ENCODE data around the gene INPP5B.
"Not testable (repeated sequence)": the region's sequence is repeated elsewhere in the genome, so short reads cannot be mapped to it uniquely, and the experiment has no call there.

The INPP5B gene

DNA sequence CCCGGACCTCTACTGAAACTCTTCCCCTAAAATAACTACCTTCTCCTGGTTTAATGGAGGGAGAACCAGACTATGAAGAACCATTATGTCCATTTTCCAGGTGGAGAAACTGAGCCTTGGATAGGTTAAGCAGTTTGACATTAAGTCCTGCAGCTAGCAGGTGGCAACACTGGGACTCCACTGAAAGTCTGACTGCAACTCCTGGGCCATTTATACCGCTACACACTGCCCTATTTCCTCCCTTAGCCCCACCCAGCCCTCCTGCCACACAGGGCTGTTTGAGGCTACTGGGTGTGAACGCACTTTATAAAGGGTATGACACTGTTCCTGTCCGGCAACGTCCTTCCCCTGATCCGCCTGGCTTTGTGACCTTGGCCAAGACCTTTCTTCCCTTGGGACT, 511 bp upstream of the INPP5B start:
- no peak for FAIRE-seq

DNA sequence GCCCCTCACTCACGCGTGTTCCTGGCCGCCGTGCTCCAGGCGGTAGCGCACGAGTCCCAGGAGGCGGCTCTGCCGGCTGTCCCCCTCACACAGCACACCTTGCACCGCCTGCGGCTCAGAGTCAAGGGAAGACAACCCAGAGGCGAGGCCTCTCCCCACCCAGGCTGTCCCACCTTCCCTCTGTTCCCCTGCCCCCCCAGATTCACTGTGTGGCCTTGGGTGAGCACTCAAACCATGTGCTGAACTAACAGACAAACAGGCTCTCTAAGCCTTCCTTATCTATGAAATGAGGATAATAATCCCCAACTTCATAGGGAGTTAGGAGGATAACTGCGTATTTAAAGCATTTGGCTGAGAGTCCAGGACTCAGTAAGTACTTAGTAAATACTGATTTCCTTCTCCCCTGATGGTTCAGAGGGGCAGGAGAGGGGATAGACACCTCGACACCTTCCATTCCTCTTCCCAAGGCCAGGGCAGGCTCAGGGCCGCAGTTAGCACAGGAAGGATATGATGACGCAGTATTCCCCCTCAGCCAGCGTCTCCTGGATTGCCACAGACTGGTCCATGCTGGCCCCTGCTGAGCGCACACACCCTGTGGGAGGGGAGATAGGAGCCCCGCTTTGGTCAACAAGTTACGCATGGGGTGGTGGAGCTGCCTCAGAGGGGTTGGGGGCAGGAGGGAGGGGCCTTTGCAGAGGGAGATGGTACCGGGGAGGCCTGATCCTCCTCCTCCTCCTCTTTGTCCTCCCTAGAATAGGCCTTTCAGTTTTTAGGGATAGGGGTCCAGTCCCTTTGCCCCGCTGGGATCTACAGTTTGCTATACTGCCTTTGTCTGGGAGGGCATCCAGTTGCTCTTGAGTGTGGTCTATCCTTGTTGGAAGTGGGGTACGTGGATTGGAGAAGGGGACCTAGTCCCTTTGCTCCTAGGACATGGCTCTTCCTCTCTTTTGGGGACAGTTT, 830 bp downstream of the INPP5B start:
- no peak for FAIRE-seq

- FAIRE-seq, result no peak
These were observed 1.6 kb downstream of the INPP5B start for GRCh38 chr1:37945251-37945650.

DNA sequence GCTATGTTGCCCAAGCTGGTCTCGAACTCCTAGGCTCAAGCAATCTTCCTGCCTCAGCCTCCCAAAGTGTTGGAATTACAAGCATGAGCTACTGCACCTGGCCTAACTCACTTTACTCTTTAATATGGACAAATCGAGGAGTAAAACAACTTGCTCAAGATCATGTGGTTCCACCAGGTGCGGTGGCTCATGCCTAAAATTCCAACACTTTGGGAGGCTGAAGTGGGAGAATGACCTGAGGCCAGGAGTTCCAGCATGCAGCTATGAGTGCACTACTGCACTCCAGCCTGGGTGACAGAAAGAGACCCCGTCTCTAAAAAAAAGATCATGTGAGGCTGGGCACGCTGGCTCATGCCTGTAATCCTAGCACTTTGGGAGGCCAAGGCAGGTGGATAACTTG, 2.0 kb downstream of the INPP5B start:
- FAIRE-seq, result no peak

- FAIRE-seq, result no peak
These were observed 2.6 kb downstream of the INPP5B start for GRCh38 chr1:37944086-37944763.

DNA sequence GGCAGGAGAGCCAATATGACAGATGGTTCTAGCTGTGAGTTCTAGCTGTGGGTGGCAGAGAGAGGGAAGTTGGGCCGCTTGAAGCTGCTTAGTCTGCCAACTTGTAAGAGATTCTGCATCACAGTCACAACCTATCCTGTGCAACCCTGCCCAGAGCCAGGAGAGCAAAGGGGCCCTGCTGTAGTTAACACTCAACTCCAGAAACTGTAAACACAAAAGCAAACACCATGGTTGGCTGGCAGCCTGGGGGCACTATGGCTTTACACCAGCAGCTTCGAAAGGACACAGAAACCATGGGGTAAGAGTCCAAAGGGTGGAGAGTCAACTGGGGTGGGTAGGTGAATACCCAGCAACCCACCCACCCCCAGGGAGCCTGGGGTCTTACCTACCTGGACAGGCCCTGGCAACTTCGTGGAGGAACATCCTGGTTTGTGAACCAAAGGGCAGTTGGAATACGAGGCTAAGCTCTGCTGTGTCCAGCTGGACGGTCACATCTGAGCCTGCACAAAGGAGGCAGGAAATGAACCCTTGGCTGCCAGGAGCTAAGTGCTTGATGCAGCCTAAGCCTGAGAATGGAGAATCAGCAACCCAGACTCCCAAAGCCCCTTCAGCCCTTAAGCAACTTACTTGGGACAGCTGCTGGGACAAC, 6.4 kb downstream of the INPP5B start:
- no peak for FAIRE-seq

GRCh38 chr1:37936760-37937159, 10.1 kb downstream of the INPP5B start:
- not testable (repeated sequence) for FAIRE-seq

GRCh38 chr1:37932759-37933158, 14.1 kb downstream of the INPP5B start:
- no peak for FAIRE-seq

GRCh38 chr1:37931361-37932158, 15.3 kb downstream of the INPP5B start:
- peak; percentile 83 for FAIRE-seq

- no peak for FAIRE-seq
These were observed 15.8 kb downstream of the INPP5B start for GRCh38 chr1:37931102-37931360.

- FAIRE-seq, result no peak
These were observed 16.4 kb downstream of the INPP5B start for GRCh38 chr1:37930246-37931101.

GRCh38 chr1:37926038-37926924, 20.6 kb downstream of the INPP5B start:
- FAIRE-seq, result no peak

DNA sequence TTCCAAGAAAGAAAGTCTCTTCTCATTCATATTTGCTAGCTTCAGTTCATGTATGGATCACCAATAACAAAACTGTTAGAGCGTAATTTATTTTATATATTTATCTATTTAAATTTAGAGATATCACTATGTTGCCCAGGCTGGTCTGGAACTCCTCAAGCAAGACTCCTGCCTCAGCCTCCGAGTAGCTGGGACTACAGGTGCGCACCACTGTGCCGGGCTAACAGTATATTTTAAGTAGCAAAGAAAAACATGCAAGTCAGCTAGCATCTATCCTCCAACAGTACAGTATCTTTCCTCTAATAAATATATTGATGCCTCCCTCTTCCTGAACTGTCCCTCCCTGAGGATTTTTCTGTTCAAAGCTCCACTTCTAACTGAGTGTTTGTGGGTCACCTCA, 21.5 kb downstream of the INPP5B start:
- FAIRE-seq, result no peak

- FAIRE-seq, result no peak
These were observed 23.3 kb downstream of the INPP5B start for GRCh38 chr1:37923551-37923889.

GRCh38 chr1:37922767-37923550, 23.9 kb downstream of the INPP5B start:
- no peak for FAIRE-seq

DNA sequence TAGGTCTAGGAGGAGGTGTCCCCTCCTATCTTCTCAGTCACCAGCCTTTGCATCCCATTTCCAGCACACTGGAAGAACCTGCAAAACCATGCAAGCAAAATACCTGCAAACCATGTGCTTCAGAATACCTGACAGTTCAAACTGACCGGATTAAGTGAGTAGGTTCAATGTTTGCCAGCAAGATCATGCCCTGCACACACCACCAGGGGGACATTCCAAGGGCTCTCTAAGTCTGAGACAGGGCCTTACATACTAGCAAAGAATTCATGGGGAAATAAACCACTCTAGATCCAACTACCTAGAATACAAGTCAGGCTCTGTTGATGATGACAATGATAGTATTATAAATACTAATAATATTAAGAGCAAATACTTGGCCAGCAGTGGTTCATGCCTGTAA, 27.6 kb downstream of the INPP5B start:
- no peak for FAIRE-seq

GRCh38 chr1:37915476-37916093, 31.3 kb downstream of the INPP5B start:
- no peak for FAIRE-seq

DNA sequence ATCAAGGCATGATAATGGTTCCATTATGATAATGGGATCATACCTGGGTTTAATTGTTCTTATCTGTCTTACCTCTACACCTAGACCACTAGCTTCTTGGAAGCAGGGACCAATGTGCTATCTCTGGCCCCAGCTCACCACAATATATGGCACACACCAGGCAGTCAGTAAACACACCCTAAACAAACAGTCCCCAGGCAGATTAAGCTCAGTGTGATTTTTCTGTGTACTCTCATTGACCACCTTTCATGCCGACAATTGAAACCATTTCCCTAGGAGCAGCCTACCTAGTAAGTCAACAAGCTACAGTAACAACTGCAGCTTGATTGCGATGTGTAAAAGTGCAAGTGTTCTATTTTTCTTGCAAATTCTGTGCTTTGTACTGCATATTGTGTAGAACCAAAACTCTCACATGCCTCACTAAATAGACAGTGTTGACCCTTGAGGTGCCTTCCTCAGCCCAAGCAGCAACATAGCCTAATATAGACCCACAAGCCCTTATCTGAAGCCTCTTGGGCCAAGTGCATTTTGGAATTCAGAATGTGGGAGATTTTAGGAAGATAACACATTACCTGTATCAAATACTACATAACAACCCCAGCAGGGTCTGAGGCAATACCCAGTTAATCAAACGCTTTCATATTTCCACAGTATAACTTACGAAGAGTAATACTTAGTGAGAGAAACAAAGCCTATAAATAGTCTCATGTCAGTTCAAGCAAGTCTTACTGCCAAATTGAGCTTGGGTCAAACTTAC, 32.0 kb downstream of the INPP5B start:
- FAIRE-seq, result no peak

DNA sequence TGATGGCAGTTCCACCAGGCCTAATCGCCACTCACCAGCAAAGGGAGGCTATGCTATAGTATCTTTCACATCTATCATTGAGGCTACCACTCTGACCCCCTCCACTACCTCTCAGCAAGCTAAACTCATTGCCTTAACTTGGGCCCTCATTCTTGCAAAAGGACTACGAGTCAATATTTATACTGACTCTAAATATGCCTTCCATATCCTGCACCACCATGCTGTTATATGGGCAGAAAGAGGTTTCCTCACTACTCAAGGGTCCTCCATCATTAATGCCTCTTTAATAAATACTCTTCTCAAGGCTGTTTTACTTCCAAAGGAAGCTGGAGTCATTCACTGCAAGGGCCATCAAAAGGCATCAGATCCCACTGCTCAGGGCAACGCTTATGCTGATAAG, 35.4 kb downstream of the INPP5B start:
- FAIRE-seq, result not testable (repeated sequence)

All from endometrium (tissue), 2 donors.